Kidney tubule cell (primary cell): Measurements from ENCODE around the gene PIK3R6.

Experiments used
- DNase-seq: peaks from one replicate; pipeline ENCODE4 v3.0.0-alpha.2; 2018; ENCODE audit warnings: low spot score

The PIK3R6 gene

GRCh38 chr17:8793649-8794048 is 73.8 kb downstream of the PIK3R6 start:
- no peak for DNase-seq

- no peak for DNase-seq
Measured at GRCh38 chr17:8792646-8793045, 74.8 kb downstream of the PIK3R6 start.

GRCh38 chr17:8791910-8792270 is 75.6 kb downstream of the PIK3R6 start:
- DNase-seq, result peak; percentile 87

GRCh38 chr17:8791248-8791909 is 76.1 kb downstream of the PIK3R6 start:
- DNase-seq, result no peak

GRCh38 chr17:8789743-8790142 is 77.7 kb downstream of the PIK3R6 start:
- no peak for DNase-seq

- DNase-seq, result no peak
Measured at GRCh38 chr17:8788998-8789397, 78.5 kb downstream of the PIK3R6 start.

DNA sequence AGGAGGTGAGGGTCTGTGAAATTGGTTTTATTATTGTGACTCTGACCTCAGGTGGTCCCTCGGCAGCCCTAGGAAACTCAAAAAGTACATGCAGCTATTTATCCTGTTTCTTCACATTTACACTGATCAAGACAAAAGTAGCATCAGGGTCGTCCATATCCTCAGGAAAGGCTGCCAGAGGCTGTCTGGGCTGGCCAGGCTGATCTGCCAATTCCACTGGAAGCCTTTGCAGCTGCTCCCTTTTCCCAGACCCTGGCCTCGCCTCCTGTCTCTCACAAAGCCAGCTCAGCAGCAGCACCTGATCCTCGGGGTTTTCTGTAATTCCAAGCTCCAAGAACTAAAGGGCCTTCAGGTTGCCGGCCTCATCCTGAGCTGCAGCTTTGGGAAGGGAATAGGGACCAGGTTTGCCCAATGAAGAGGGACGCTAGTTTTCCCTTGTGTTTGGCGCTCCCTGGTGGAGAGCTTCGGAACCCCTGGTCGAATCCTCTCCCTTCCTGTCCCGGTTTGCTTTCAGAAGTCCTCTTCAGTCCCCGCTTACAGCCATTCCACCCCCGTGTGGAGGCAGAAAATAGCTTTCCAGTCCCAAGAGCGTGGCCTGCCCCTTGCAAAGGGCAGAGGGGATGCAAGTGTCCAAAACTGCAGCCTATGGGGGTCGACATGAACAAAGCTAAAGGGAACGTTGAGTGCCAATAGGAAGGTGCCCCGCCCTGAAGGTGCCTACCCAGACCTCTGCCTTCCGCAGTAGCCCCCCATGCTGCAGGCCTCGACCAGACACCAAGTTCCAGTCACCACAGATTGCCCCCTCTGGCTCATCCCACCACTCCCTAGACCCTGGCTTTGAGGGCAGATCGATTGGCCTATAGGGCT is 81.7 kb downstream of the PIK3R6 start:
- peak; percentile 58 for DNase-seq

GRCh38 chr17:8782176-8782575 is 85.3 kb downstream of the PIK3R6 start:
- no peak for DNase-seq

DNA sequence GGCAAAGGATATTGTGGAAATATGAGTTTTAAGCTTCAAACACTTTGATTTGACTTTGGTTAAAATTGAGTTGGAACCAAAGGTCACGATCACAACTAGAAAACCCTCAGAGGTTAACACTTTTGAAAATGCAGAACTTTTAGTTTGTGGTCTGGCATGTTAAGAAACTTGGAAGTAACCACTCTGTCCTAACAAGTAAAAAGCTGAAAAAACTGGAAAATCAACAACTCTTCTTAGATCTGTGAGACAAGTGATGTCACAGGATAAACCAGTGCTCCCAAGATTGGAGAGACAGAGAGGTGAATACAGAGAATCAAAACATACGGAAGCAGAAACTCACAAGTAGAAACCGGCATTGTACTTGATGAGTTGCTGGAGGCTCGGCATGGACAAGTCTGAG is 85.7 kb downstream of the PIK3R6 start:
- DNase-seq, result no peak

DNA sequence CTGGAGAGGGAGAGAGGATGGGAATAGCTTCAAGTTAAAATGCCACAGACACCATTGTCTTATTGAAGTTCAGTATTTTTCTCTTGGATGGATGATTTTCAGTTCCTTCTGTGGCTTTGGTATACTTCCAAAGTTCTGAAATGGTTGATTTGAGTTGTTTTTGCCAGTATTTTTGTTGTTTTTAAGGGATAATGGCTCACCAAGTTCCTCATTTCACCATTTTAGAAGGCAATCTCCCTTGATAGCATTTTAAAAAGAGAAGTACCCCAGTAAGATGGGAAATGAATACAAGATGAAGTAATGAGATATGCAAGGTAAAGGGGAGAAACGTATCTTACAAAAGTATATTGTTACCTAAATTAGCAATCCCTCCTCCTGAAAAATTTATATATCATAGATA is 90.6 kb downstream of the PIK3R6 start:
- no peak for DNase-seq

GRCh38 chr17:8776248-8776647 is 91.2 kb downstream of the PIK3R6 start:
- DNase-seq, result no peak

DNA sequence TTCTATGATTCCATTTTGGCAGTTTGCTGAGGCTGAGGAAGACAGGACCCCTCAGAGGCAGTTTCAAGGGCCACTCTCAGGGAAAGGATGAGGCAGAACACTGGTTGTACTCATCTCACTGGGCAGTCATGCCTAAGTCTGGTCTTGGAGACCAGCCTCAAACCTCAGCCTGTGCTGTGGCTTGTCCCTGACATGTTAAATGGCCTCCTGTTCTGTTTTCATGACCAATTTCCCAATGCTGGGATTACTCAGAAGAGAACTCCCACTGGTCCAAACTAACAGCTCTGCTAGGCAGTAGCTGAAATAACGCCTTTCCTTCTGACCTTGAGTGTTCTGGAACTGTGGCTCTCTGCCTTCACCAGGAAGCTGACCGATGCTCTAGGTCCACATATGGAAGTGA is 100.7 kb downstream of the PIK3R6 start:
- DNase-seq, result no peak

DNA sequence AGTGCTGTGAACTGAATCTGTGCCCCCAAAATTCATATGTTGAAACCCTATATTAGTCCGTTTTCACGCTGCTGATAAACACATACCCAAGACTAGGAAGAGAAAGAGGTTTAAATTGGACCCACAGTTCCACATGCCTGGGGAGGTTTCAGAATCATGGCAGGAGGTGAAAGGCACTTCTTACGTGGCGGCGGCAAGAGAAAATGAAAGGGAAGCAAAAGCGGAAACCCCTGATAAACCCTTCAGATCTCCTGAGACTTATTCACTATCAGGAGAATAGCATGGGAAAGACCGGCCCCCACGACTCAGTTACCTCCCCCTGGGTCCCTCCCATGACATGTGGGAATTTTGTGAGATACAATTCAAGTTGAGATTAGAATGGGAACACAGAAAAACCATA is 105.5 kb downstream of the PIK3R6 start:
- DNase-seq, result no peak

DNA sequence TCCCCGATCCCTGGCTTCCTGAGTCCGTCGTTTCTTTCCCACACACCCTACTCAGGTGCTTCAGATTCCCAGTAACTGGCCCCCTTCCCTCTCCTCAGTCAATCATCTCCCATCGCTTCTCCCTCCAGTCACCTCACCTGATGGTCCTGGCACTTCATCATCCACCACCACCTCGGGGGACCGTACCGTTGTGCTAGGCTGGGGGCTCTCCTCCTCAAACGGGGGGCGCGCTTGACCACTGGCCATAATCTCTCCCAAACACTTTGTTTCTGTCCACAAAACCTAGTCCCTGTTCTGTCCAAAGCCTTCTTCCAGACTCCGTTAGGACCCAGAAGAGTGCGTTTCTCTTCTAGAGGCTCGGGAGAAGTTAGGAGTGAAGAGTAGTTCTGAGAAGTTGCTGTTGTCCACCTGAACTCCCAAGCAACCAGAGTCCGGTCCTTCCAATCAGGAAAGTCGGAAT is 109.3 kb downstream of the PIK3R6 start, which contains the start of gene SPDYE4:
Gene SPDYE4 (minus strand): TSS at position 410 of the 460 bp plus-strand sequence. CDS start 164 bp downstream, at position 246.
- no peak for DNase-seq

- DNase-seq, result no peak
Measured at GRCh38 chr17:8757189-8757588, 110.3 kb downstream of the PIK3R6 start.

DNA sequence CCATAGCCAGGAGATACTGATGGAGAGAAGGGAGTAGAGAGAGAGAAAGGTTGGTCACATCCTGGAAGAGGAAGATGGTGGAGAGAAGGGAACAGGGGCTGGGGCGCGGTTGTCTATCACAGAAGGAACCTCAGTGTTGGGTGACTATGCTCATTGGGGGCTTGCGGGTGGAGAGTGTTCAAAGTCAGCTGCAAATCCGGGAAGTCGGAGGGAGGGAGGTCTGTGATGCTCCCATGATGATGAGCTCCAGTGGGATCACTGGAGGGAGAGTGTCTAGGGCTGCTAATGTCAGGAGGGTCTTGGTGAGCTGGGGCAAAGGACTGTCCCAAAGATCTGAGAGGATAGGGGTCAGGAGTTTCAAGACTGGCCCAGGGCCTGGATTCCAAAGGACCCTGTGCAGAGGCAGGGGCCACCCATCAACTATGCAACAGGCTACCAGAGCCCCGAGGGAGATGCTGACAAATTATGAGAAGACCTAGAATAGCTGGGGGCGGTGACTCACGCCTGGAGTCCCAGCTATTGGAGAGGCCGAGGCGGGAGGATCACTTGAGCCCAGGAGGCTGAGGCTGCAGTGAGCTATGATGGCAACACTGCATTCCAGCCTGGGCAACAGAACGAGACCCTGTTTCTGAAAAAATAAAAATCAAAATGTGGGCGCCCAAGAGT is 111.8 kb downstream of the PIK3R6 start:
- no peak for DNase-seq

DNA sequence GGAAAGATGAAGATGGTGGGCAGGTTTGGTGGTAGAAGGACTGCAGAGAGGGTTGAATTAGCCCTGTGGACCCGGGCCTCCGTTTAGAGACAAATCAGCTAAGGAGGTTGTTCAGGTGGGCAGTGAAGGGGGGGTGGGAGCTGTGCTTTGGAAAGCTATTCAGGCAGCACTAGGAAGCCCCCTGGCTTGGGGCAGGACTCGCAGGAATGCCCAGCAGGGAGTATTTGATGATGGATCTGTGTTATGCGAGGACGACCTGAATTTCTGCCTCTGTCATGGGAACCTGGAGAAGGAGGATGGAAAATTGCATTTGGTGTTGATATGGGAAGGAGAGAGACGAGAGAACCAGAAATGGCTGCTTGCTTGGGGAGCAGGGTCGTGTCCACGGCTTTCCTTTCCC is 112.6 kb downstream of the PIK3R6 start:
- DNase-seq, result no peak

- DNase-seq, result peak; percentile 28
Measured at GRCh38 chr17:8753976-8754440, 113.5 kb downstream of the PIK3R6 start.

GRCh38 chr17:8753136-8753975 is 114.1 kb downstream of the PIK3R6 start:
- no peak for DNase-seq
